ENCODE measurements around the gene KCNK5. TPM values are rescaled to one million over a fixed set of nuclear protein-coding genes. Genes with fewer than 3 reads are reported as not detected.

The KCNK5 gene
- total and polyA plus RNA-seq, 9 of the 15 experiments (the other 6 are each of a cell fraction or from before 2014, with no cell fraction given) = 1.5 to 45.8 (median 25.8) TPM

DNA sequence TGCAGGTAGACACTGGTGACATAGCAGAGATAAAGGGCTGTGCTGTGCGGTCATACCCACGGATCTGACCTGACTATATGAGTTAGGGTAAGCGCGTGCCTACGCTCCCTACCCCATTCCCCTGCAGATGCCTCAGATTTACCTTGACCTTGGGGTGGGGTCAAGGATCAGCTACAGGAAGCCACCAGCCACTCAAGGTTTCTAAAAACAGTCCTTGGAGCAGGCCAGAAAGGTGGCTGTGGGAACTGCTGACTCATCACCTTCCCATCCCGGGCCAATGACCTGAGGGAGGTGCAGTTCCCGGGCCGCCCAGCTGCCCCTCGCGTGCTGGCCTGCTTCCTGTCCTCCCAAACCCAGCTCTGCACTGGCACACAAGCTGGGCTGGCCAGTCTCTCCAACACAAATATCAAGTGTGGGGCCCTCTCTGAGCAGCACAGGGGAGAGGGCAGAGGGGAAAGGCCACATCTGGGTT, 23.0 kb downstream of the KCNK5 start:
- Histone ChIP-seq H3K4me1 (replicated peaks in 1 of 2; ENCODE audit: control insufficient read depth in 2 of 2, insufficient read depth in 2 of 2, low read length in 2 of 2) (peaks cover 47 to 50% of the 10 kb centered on the region in 2 experiments), H3K9ac (ENCODE audit: insufficient read depth in 1 of 2, low read depth in 2 of 2, low read length in 2 of 2) (peak overlapping the region in 1 of 2 experiments; percentile 79; a peak in 2 of 4 replicates), H3K36me3 (ENCODE audit: control insufficient read depth, insufficient read depth, low read length) (peaks cover 93% of the 10 kb centered on the region; the same call in 2 of the 3 replicates), H4K20me1 (replicated peaks; ENCODE audit: control insufficient read depth, insufficient read depth, low read length) (peaks cover 97% of the 10 kb centered on the region), H3K9me1 (ENCODE audit: control insufficient read depth, insufficient read depth, low read length) (peaks cover 59% of the 10 kb centered on the region), H3K4me2 (ENCODE audit: insufficient read depth, low read length) (0 out of 2 replicates have a peak overlapping the region, but pooled peaks have one; percentile 16), H2AFZ (ENCODE audit: low read depth, low read length) (no peak overlapping the region), H3K4me3 (no peak overlapping the region), H3K79me2 (ENCODE audit: control insufficient read depth, insufficient read depth, low read length) (peaks cover 100% of the 10 kb centered on the region), H3K27me3 (ENCODE audit: control insufficient read depth in 2 of 2, insufficient read depth in 2 of 2, low read length in 2 of 2) (no peaks in the 10 kb centered on the region), H3K9me3 (replicated peaks; ENCODE audit: control insufficient read depth, insufficient read depth, low read depth, low read length) (no peaks in the 10 kb centered on the region), H3K27ac (ENCODE audit: extremely low read depth, low read depth, low read length) (peak overlapping the region; percentile 23; the same call in 2 of the 3 replicates)
- CTCF ChIA-PET (ENCODE audit: low intra/inter-chr PET ratio) = no interaction called here
- no TSS peak for BruUV-seq (replicated peaks)
- ATAC-seq (peak; percentile 80), DNase-seq (ENCODE audit: extremely low read depth in 1 of 4, low spot score in 3 of 4) (peak; percentile 75 to 81 (median 78)), FAIRE-seq (no peak)
- intact Hi-C loops (cut with micrococcal nuclease) = no loop called here
- in situ Hi-C loops (cut with MboI) = no loop called here
- POLR2A ChIA-PET = interaction anchor here (0.9 to 4.8 kb wide), 6 partner anchors 9 to 37 kb away, joined by 3 to 33 read pairs (median 6); no protein-coding TSS in a partner anchor
- WGBS (ENCODE audit: insufficient coverage, low coverage, missing lambda C conversion rate) = 38% methylated on average over 10 of the region's 10 CpGs
- TF ChIP-seq, protein P1, sequence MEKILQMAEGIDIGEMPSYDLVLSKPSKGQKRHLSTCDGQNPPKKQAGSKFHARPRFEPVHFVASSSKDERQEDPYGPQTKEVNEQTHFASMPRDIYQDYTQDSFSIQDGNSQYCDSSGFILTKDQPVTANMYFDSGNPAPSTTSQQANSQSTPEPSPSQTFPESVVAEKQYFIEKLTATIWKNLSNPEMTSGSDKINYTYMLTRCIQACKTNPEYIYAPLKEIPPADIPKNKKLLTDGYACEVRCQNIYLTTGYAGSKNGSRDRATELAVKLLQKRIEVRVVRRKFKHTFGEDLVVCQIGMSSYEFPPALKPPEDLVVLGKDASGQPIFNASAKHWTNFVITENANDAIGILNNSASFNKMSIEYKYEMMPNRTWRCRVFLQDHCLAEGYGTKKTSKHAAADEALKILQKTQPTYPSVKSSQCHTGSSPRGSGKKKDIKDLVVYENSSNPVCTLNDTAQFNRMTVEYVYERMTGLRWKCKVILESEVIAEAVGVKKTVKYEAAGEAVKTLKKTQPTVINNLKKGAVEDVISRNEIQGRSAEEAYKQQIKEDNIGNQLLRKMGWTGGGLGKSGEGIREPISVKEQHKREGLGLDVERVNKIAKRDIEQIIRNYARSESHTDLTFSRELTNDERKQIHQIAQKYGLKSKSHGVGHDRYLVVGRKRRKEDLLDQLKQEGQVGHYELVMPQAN (IDR thresholded peaks at IDR 0.05; ENCODE audit: borderline replicate concordance) = no peak
- TF ChIP-seq MNT (conservative IDR thresholded peaks at IDR 0.05) = 0 out of 4 replicates have a peak, but pooled peaks of 1 of the 2 experiments have one; percentile 7
- no peak for TF ChIP-seq NR2C2 (CRISPR knock-in tag; IDR thresholded peaks at IDR 0.05)
- TF ChIP-seq NR2C2 (tag; IDR thresholded peaks at IDR 0.05) = peak; percentile 77
- TF ChIP-seq NRF1 (conservative IDR thresholded peaks at IDR 0.05 in 1 of 2, IDR thresholded peaks at IDR 0.05 in 1 of 2) = peak in 1 of 2 experiments; percentile 26; a peak in 1 of 4 replicates
- TF ChIP-seq MTA1 (IDR thresholded peaks at IDR 0.05; ENCODE audit: borderline replicate concordance) = peak; percentile 19; the same call in 1 of the 2 replicates
- no peak for TF ChIP-seq RBM15 (IDR thresholded peaks at IDR 0.05; ENCODE audit: insufficient read depth, low read length)
- TF ChIP-seq BACH1 (tag; IDR thresholded peaks at IDR 0.05) = peak; percentile 81
- no peak for TF ChIP-seq POLR2AphosphoS5 (IDR thresholded peaks at IDR 0.05; ENCODE audit: control insufficient read depth, insufficient read depth, low read depth, low read length)
- TF ChIP-seq, protein P2, sequence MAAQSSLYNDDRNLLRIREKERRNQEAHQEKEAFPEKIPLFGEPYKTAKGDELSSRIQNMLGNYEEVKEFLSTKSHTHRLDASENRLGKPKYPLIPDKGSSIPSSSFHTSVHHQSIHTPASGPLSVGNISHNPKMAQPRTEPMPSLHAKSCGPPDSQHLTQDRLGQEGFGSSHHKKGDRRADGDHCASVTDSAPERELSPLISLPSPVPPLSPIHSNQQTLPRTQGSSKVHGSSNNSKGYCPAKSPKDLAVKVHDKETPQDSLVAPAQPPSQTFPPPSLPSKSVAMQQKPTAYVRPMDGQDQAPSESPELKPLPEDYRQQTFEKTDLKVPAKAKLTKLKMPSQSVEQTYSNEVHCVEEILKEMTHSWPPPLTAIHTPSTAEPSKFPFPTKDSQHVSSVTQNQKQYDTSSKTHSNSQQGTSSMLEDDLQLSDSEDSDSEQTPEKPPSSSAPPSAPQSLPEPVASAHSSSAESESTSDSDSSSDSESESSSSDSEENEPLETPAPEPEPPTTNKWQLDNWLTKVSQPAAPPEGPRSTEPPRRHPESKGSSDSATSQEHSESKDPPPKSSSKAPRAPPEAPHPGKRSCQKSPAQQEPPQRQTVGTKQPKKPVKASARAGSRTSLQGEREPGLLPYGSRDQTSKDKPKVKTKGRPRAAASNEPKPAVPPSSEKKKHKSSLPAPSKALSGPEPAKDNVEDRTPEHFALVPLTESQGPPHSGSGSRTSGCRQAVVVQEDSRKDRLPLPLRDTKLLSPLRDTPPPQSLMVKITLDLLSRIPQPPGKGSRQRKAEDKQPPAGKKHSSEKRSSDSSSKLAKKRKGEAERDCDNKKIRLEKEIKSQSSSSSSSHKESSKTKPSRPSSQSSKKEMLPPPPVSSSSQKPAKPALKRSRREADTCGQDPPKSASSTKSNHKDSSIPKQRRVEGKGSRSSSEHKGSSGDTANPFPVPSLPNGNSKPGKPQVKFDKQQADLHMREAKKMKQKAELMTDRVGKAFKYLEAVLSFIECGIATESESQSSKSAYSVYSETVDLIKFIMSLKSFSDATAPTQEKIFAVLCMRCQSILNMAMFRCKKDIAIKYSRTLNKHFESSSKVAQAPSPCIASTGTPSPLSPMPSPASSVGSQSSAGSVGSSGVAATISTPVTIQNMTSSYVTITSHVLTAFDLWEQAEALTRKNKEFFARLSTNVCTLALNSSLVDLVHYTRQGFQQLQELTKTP (IDR thresholded peaks at IDR 0.05; ENCODE audit: low read depth in 1 of 2, partially characterized antibody in 2 of 2) = no peak
- no peak for TF ChIP-seq MXD1 (CRISPR knock-in tag; IDR thresholded peaks at IDR 0.05; ENCODE audit: borderline replicate concordance, poor library complexity, severe bottlenecking)
- peak; percentile 55; the same call in 1 of the 2 replicates for TF ChIP-seq NFE2L1 (tag; IDR thresholded peaks at IDR 0.05; ENCODE audit: borderline replicate concordance, low read depth)
